Neural cell (in vitro differentiated cells): Measurements from ENCODE around the gene SMC5. TPM values are rescaled to one million over a fixed set of nuclear protein-coding genes. Genes with fewer than 3 reads are reported as not detected.

ENCODE experiments used
- H2AFZ ChIP-seq: fragments of 200-600, 300-800 bp; sonication (generic), shearing (Covaris generic); 2 replicates; pipeline ENCODE4 v1.6.0; 2014; ENCODE audit warnings: low read depth, mild to moderate bottlenecking, antibody characterized with exemption, low read length, moderate library complexity
- H3F3A ChIP-seq: fragments of 200-600 bp; shearing (Covaris generic); 2 replicates; pipeline ENCODE4 v1.6.1; 2016; ENCODE audit warnings: mild to moderate bottlenecking, moderate library complexity, mixed read lengths, antibody characterized with exemption, low read length; ENCODE audit not compliant: insufficient read depth, poor library complexity, severe bottlenecking
- H3K27ac ChIP-seq: fragments of 200-600, 300-800 bp; sonication (generic), shearing (Covaris generic); 2 replicates; pipeline ENCODE4 v1.5.1; 2014; ENCODE audit warnings: mild to moderate bottlenecking, low read length, moderate library complexity
- H3K27me3 ChIP-seq: fragments of 300-800, 200-600 bp; sonication (generic), shearing (Covaris generic); 2 replicates; pipeline ENCODE4 v1.6.0; 2014; ENCODE audit warnings: mild to moderate bottlenecking, low read depth, low read length, moderate library complexity; ENCODE audit not compliant: insufficient read depth
- H3K36me3 ChIP-seq: fragments of 300-800, 200-600 bp; sonication (generic), shearing (Covaris generic); 2 replicates; pipeline ENCODE4 v1.5.1; 2014; ENCODE audit warnings: mild to moderate bottlenecking, antibody characterized with exemption, low read length, moderate library complexity; ENCODE audit not compliant: insufficient read depth
- H3K4me2 ChIP-seq: fragments of 300-800, 200-600 bp; sonication (generic), shearing (Covaris generic); 2 replicates; pipeline ENCODE4 v1.6.0; 2014; ENCODE audit warnings: mild to moderate bottlenecking, low read length
- H3K4me3 ChIP-seq: fragments of 300-800, 200-600 bp; sonication (generic), shearing (Covaris generic); 2 replicates; pipeline ENCODE4 v1.5.1; 2014; ENCODE audit warnings: mild to moderate bottlenecking, low read length, moderate library complexity
- H3K79me2 ChIP-seq: fragments of 200-600 bp; shearing (Covaris generic); replicated peaks from 2 replicates; pipeline ENCODE4 v1.6.0; 2014; ENCODE audit warnings: mild to moderate bottlenecking, low read length, moderate library complexity; ENCODE audit not compliant: insufficient read depth
- H3K9ac ChIP-seq: fragments of 300-800, 200-600 bp; sonication (generic), shearing (Covaris generic); 2 replicates; pipeline ENCODE4 v1.6.1; 2016; ENCODE audit warnings: mild to moderate bottlenecking, low read length, mixed read lengths
- H3K9me2 ChIP-seq: fragments of 200-600 bp; shearing (Covaris generic); 2 replicates; pipeline ENCODE4 v1.6.1; 2016; ENCODE audit warnings: mild to moderate bottlenecking, low read length, mixed read lengths; ENCODE audit not compliant: insufficient read depth
- H3K9me3 ChIP-seq: fragments of 200-600, 300-800 bp; sonication (generic), shearing (Covaris generic); 2 replicates; pipeline ENCODE4 v1.6.1; 2016; ENCODE audit warnings: mild to moderate bottlenecking, mixed run types, low read length, moderate library complexity, mixed read lengths
- H4K20me1 ChIP-seq: fragments of 200-600 bp; shearing (Covaris generic); 2 replicates; pipeline ENCODE4 v1.6.1; 2016; ENCODE audit warnings: mild to moderate bottlenecking, mixed run types; ENCODE audit not compliant: insufficient read depth
- CTCF ChIP-seq: fragments of 450-650 bp; IDR thresholded peaks from 2 replicates; pipeline ENCODE4 v1.5.1; 2014; ENCODE audit warnings: antibody characterized with exemption, mild to moderate bottlenecking, moderate library complexity; ENCODE audit not compliant: poor library complexity, severe bottlenecking
- EP300 ChIP-seq: fragments of 450-650 bp; conservative IDR thresholded peaks from 2 replicates; pipeline ENCODE4 v1.6.1; 2014; ENCODE audit warnings: antibody characterized with exemption, mild to moderate bottlenecking, moderate library complexity; ENCODE audit not compliant: poor library complexity, severe bottlenecking
- EZH2 ChIP-seq: fragments of 200-600, 300-800 bp; shearing (Covaris generic), sonication (generic); IDR thresholded peaks from 2 replicates; pipeline ENCODE4 v1.6.1; 2014; ENCODE audit warnings: antibody characterized with exemption, low read length, borderline replicate concordance, mild to moderate bottlenecking; ENCODE audit not compliant: insufficient read depth, poor library complexity, severe bottlenecking
- MXI1 ChIP-seq: fragments of 450-650 bp; conservative IDR thresholded peaks from 2 replicates; pipeline ENCODE4 v1.6.1; 2014; ENCODE audit warnings: antibody characterized with exemption, mild to moderate bottlenecking; ENCODE audit not compliant: poor library complexity, severe bottlenecking
- POLR2AphosphoS5 ChIP-seq: IDR thresholded peaks from 2 replicates; pipeline ENCODE4 v1.6.1; 2012
- RAD21 ChIP-seq: fragments of 450-650 bp; conservative IDR thresholded peaks from 2 replicates; pipeline ENCODE4 v1.6.1; 2014; ENCODE audit warnings: antibody characterized with exemption, mild to moderate bottlenecking, moderate library complexity
- SMC3 ChIP-seq: fragments of 450-650 bp; conservative IDR thresholded peaks from 2 replicates; pipeline ENCODE4 v1.6.1; 2014; ENCODE audit warnings: antibody characterized with exemption, mild to moderate bottlenecking, moderate library complexity; ENCODE audit not compliant: poor library complexity
- TAF1 ChIP-seq: IDR thresholded peaks from 2 replicates; pipeline ENCODE4 v1.6.1; 2012; ENCODE audit warnings: low read depth
- polyA plus RNA-seq: library from polyadenylated mRNA; depleted of rRNA; stranded (reverse); fragments of >200 nt; gene quantifications from 2 replicates; pipeline ENCODE4 v1.2.3, GENCODE V29; 2014
- TF ChIP-seq, protein P1 (sequence below): IDR thresholded peaks from 2 replicates; pipeline ENCODE4 v1.6.1; 2012; ENCODE audit warnings: borderline replicate concordance

The SMC5 gene
- polyA plus RNA-seq, 1 donor from 2014 or later, result 37.2 TPM

GRCh38 chr9:70285981-70286598, 27.3 kb downstream of the SMC5 start:
- no peaks in the 10 kb centered on the region for H3K9me3 ChIP-seq
- H3F3A ChIP-seq, result no peaks in the 10 kb centered on the region
- H4K20me1 ChIP-seq, result no peaks in the 10 kb centered on the region
- no peaks in the 10 kb centered on the region for H3K27me3 ChIP-seq
- H2AFZ ChIP-seq, result no peak overlapping the region
- H3K9ac ChIP-seq, result no peak overlapping the region
- H3K9me2 ChIP-seq, result no peaks in the 10 kb centered on the region
- no peak overlapping the region for H3K4me2 ChIP-seq
- TF ChIP-seq EP300 (no peak), CTCF (no peak), MXI1 (no peak), TAF1 (no peak), EZH2 (no peak), SMC3 (no peak), RAD21 (no peak), POLR2AphosphoS5 (no peak)
- TF ChIP-seq, protein P1, sequence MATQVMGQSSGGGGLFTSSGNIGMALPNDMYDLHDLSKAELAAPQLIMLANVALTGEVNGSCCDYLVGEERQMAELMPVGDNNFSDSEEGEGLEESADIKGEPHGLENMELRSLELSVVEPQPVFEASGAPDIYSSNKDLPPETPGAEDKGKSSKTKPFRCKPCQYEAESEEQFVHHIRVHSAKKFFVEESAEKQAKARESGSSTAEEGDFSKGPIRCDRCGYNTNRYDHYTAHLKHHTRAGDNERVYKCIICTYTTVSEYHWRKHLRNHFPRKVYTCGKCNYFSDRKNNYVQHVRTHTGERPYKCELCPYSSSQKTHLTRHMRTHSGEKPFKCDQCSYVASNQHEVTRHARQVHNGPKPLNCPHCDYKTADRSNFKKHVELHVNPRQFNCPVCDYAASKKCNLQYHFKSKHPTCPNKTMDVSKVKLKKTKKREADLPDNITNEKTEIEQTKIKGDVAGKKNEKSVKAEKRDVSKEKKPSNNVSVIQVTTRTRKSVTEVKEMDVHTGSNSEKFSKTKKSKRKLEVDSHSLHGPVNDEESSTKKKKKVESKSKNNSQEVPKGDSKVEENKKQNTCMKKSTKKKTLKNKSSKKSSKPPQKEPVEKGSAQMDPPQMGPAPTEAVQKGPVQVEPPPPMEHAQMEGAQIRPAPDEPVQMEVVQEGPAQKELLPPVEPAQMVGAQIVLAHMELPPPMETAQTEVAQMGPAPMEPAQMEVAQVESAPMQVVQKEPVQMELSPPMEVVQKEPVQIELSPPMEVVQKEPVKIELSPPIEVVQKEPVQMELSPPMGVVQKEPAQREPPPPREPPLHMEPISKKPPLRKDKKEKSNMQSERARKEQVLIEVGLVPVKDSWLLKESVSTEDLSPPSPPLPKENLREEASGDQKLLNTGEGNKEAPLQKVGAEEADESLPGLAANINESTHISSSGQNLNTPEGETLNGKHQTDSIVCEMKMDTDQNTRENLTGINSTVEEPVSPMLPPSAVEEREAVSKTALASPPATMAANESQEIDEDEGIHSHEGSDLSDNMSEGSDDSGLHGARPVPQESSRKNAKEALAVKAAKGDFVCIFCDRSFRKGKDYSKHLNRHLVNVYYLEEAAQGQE, result no peak
- no peak overlapping the region for H3K27ac ChIP-seq
- no peaks in the 10 kb centered on the region for H3K36me3 ChIP-seq
- H3K79me2 ChIP-seq, result no peaks in the 10 kb centered on the region
- no peak overlapping the region for H3K4me3 ChIP-seq

DNA sequence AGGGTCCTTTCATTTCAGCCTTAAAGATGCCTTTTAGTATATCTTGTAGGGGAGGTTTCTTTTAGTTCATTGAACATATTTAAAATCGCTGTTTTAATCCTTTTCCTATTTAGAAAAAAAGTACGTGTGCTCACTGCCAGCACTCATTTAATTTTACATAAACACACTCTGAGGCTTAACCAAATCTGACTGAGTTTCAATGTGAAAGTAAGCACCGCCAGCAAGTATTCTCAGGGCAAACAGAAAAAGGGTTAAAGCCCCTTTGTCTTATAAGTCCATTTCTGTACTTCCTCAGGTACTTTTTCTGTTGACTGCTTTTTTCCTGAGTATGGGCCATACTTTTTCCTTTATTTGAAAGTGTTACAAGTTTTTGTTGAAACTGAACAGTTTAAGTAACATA, 31.8 kb downstream of the SMC5 start:
- Histone ChIP-seq H2AFZ (no peak overlapping the region), H3K79me2 (no peaks in the 10 kb centered on the region), H3K9me3 (no peaks in the 10 kb centered on the region), H3K9me2 (no peaks in the 10 kb centered on the region), H3K27me3 (no peaks in the 10 kb centered on the region), H3K27ac (no peak overlapping the region), H3K36me3 (no peaks in the 10 kb centered on the region), H3K4me3 (no peak overlapping the region), H3F3A (no peaks in the 10 kb centered on the region), H3K4me2 (no peak overlapping the region), H3K9ac (no peak overlapping the region), H4K20me1 (no peaks in the 10 kb centered on the region)
- no peak for TF ChIP-seq EP300
- TF ChIP-seq SMC3, result no peak
- TF ChIP-seq RAD21, result no peak
- no peak for TF ChIP-seq POLR2AphosphoS5
- TF ChIP-seq, protein P1, result no peak
- no peak for TF ChIP-seq MXI1
- no peak for TF ChIP-seq CTCF
- no peak for TF ChIP-seq EZH2
- no peak for TF ChIP-seq TAF1
